ENCODE data around the gene PRKCG. TPM values are rescaled to one million over a fixed set of nuclear protein-coding genes. Genes with fewer than 3 reads are reported as not detected.

PRKCG gene
- total and polyA plus RNA-seq, 2 donors from 2014 or later: not detected

DNA sequence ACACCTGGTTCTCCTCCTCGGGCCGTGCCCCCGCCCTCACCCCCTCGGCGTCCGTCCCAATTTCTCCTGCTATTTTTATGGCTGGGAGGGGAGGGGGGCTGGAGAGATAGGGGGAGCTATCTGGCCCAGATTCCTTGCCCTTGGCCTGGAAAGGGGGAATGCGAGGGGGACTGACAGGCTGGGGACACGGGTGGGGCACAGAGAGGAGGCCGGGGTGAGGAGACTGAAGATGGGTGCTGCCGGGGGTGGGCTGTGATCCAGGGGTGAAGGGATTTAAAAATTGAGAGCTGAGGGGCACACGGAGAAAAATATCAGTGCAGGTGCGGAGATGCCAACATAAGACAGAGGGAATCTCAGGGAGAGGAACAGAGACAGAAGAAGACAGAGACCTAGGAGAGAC lies 2.3 kb downstream of the PRKCG start:
- no peak for FAIRE-seq
- Histone ChIP-seq H3K4me3 (ENCODE audit: low read length in 3 of 3) (no peak overlapping the region), H3K27ac (ENCODE audit: low read depth in 2 of 2, low read length in 2 of 2) (no peak overlapping the region), H3K36me3 (ENCODE audit: control insufficient read depth in 2 of 3, insufficient read depth in 3 of 3, low read length in 3 of 3) (no peaks in the 10 kb centered on the region), H3K9ac (ENCODE audit: low read length in 3 of 3) (no peak overlapping the region), H3K27me3 (ENCODE audit: control insufficient read depth, insufficient read depth, low read length) (peaks cover 26% of the 10 kb centered on the region), H3K4me1 (ENCODE audit: control insufficient read depth in 2 of 3, insufficient read depth in 2 of 3, low read depth in 1 of 3, low read length in 3 of 3) (peaks cover 0 to 2% (median 0%) of the 10 kb centered on the region in 3 donors), H3K9me3 (ENCODE audit: control insufficient read depth in 2 of 3, insufficient read depth in 1 of 3, low read length in 3 of 3) (no peaks in the 10 kb centered on the region)
- DNase-seq: no peak
- TF ChIP-seq, protein P1, sequence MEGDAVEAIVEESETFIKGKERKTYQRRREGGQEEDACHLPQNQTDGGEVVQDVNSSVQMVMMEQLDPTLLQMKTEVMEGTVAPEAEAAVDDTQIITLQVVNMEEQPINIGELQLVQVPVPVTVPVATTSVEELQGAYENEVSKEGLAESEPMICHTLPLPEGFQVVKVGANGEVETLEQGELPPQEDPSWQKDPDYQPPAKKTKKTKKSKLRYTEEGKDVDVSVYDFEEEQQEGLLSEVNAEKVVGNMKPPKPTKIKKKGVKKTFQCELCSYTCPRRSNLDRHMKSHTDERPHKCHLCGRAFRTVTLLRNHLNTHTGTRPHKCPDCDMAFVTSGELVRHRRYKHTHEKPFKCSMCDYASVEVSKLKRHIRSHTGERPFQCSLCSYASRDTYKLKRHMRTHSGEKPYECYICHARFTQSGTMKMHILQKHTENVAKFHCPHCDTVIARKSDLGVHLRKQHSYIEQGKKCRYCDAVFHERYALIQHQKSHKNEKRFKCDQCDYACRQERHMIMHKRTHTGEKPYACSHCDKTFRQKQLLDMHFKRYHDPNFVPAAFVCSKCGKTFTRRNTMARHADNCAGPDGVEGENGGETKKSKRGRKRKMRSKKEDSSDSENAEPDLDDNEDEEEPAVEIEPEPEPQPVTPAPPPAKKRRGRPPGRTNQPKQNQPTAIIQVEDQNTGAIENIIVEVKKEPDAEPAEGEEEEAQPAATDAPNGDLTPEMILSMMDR (IDR thresholded peaks at IDR 0.05; ENCODE audit: borderline replicate concordance, extremely low read depth, insufficient read depth): no peak
- intact Hi-C loops (cut with DNase I): no loop called here

DNA sequence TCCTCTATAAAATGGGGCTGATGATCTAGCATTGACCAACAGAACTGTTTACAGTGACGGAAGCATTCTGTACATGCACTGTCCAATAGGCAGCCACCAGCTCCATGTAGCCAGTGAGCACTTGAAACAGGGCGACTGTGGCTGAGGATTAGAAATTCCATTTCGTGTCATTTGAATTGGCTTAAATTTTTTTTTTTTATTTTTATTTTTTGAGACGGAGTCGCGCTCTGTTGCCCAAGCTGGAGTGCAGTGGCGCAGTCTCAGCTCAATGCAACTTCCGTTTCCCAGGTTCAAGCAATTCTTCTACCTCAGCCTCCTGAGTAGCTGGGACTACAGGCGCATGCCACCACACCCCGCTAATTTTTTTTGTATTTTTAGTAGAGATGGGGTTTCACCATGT lies 3.0 kb downstream of the PRKCG start:
- H3K9me3 ChIP-seq (ENCODE audit: control insufficient read depth in 2 of 3, insufficient read depth in 1 of 3, low read length in 3 of 3): no peaks in the 10 kb centered on the region
- peaks cover 0 to 2% (median 0%) of the 10 kb centered on the region in 3 donors for H3K4me1 ChIP-seq (ENCODE audit: control insufficient read depth in 2 of 3, insufficient read depth in 2 of 3, low read depth in 1 of 3, low read length in 3 of 3)
- no peak overlapping the region for H3K4me3 ChIP-seq (ENCODE audit: low read length in 3 of 3)
- intact Hi-C loops (cut with DNase I): no loop called here
- peaks cover 23% of the 10 kb centered on the region for H3K27me3 ChIP-seq (ENCODE audit: control insufficient read depth, insufficient read depth, low read length)
- H3K36me3 ChIP-seq (ENCODE audit: control insufficient read depth in 2 of 3, insufficient read depth in 3 of 3, low read length in 3 of 3): no peaks in the 10 kb centered on the region
- FAIRE-seq (no peak), DNase-seq (no peak)
- TF ChIP-seq, protein P1 (IDR thresholded peaks at IDR 0.05; ENCODE audit: borderline replicate concordance, extremely low read depth, insufficient read depth): no peak
- no peak overlapping the region for H3K9ac ChIP-seq (ENCODE audit: low read length in 3 of 3)
- no peak overlapping the region for H3K27ac ChIP-seq (ENCODE audit: low read depth in 2 of 2, low read length in 2 of 2)

DNA sequence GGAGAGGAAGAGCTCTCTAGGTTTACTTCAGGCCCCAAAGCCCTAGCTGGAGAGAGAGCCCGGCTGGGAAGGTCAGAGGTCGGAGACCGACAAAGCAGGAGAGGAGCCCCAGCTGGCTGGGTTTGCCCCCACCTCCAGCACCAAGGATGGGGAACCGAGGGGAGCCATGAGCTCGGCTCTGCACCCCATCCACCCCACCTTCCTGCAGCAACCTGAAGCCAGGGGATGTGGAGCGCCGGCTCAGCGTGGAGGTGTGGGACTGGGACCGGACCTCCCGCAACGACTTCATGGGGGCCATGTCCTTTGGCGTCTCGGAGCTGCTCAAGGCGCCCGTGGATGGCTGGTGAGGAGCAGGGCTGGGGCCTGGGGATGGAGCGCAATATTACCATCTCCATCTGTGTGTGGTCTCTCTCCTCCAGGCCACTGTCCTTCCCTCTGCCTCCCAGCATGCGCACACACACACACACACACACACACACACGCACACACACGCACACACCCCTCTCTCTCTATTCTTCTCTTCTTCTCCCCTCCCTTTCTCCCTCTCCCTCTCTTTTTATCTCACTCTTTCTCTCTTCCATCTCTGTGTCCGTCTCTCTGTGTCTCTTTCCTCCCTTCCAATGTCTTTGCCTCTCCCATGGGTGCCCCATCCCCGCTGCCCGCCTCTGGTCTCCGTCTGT lies 10.4 kb downstream of the PRKCG start:
- Histone ChIP-seq H3K9me3 (ENCODE audit: control insufficient read depth in 2 of 3, insufficient read depth in 1 of 3, low read length in 3 of 3) (no peaks in the 10 kb centered on the region), H3K4me1 (ENCODE audit: control insufficient read depth in 2 of 3, insufficient read depth in 2 of 3, low read depth in 1 of 3, low read length in 3 of 3) (no peaks in the 10 kb centered on the region), H3K9ac (ENCODE audit: low read length in 3 of 3) (no peak overlapping the region), H3K27ac (ENCODE audit: low read depth in 2 of 2, low read length in 2 of 2) (no peak overlapping the region), H3K36me3 (ENCODE audit: control insufficient read depth in 2 of 3, insufficient read depth in 3 of 3, low read length in 3 of 3) (no peaks in the 10 kb centered on the region), H3K4me3 (ENCODE audit: low read length in 3 of 3) (no peak overlapping the region), H3K27me3 (ENCODE audit: control insufficient read depth, insufficient read depth, low read length) (no peaks in the 10 kb centered on the region)
- intact Hi-C loops (cut with DNase I): no loop called here
- no peak for FAIRE-seq
- no peak for DNase-seq
- TF ChIP-seq, protein P1 (IDR thresholded peaks at IDR 0.05; ENCODE audit: borderline replicate concordance, extremely low read depth, insufficient read depth): no peak

DNA sequence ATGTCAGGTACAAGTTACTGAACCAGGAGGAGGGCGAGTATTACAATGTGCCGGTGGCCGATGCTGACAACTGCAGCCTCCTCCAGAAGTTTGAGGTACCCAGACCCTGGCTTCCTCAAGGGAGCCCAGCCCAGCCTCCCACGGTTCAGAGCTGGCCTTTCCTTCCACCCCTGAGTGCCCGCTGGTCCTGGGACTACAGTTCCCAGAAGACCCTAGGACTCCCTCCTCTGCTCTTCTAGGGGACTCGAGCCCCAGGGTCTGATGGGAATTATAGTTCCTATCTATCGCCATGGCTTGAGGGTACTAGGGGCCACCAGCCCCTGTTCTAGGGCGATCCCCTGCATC lies 11.0 kb downstream of the PRKCG start:
- Histone ChIP-seq H3K27ac (ENCODE audit: low read depth in 2 of 2, low read length in 2 of 2) (no peak overlapping the region), H3K9ac (ENCODE audit: low read length in 3 of 3) (no peak overlapping the region), H3K4me3 (ENCODE audit: low read length in 3 of 3) (no peak overlapping the region), H3K27me3 (ENCODE audit: control insufficient read depth, insufficient read depth, low read length) (no peaks in the 10 kb centered on the region), H3K9me3 (ENCODE audit: control insufficient read depth in 2 of 3, insufficient read depth in 1 of 3, low read length in 3 of 3) (no peaks in the 10 kb centered on the region), H3K4me1 (ENCODE audit: control insufficient read depth in 2 of 3, insufficient read depth in 2 of 3, low read depth in 1 of 3, low read length in 3 of 3) (no peaks in the 10 kb centered on the region), H3K36me3 (ENCODE audit: control insufficient read depth in 2 of 3, insufficient read depth in 3 of 3, low read length in 3 of 3) (no peaks in the 10 kb centered on the region)
- intact Hi-C loops (cut with DNase I): no loop called here
- TF ChIP-seq, protein P1 (IDR thresholded peaks at IDR 0.05; ENCODE audit: borderline replicate concordance, extremely low read depth, insufficient read depth): no peak
- no peak for FAIRE-seq
- no peak for DNase-seq

Measured in kidney (tissue), 14 donors.